NCI-H526 (cell line): Measurements from ENCODE around the gene POR.

ENCODE experiments used
- DNase-seq, 2 experiments: peaks; one replicate each; lab custom pipeline; 2025; lab: John Stamatoyannopoulos, UW

The POR gene

DNA sequence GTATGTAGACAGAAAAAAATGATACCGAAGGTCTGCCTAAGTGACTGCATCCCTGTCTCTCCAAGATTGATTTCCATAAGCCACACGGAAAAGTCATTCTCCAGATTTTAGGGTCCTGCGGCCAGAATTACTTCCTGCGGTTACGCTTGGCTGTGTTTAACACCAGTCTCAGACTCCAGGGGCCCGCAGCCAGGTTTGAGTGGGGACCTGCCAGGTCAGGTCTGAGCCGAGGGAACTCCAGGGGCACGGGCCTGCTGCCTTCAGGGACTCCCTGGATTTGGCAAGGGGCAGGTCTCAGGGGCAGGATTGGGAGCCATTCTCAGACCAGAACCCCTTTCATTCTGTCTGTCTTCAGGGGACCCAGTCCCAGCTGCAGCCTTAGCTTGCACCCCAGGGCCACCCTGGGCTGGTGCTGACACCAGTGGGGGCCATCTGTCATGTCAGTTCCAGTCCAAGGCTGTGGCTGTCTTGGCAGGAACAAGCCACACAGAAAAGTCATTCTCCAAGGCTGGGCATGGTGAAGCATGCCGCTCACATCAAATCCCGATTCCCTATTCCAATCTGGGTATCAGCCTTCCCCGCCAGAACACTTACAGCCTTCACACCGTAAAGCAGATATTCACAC, 40.5 kb downstream of the POR start:
- DNase-seq: no peak

DNA sequence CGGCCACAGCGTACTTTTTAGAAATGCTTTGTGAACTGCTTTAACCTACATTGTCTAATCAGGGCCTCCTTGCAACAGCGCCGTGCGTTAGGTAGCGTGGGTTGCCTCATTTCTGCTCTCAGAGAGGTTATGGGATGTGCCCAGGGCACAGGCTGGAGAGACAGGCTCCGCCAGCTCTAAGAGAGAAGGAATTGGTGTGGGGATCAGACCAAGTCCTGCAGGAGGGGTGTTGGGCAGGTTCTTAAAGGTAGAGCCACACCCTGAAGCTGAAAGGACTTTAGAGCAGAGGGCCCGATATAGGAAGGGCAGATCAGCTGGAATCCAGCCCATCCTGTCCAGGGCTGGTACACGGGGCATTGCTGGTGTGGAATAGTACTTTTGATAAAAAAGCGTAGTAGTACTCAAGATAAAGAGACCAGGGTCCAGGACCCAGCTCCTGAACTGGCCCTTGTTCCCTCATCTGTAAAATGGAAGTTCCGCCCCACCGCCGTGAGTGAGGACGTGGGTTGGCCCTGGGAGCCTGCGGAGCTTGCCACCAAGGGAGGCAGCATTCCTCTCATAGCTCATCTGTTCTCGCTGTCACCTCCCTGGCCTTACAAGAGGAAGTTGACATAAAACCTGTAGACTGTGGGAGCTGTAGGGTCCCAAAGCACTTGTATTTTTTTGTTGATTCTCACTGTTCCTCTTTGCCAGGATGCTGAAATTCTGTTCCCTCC, 42.2 kb downstream of the POR start:
- no peak for DNase-seq

DNA sequence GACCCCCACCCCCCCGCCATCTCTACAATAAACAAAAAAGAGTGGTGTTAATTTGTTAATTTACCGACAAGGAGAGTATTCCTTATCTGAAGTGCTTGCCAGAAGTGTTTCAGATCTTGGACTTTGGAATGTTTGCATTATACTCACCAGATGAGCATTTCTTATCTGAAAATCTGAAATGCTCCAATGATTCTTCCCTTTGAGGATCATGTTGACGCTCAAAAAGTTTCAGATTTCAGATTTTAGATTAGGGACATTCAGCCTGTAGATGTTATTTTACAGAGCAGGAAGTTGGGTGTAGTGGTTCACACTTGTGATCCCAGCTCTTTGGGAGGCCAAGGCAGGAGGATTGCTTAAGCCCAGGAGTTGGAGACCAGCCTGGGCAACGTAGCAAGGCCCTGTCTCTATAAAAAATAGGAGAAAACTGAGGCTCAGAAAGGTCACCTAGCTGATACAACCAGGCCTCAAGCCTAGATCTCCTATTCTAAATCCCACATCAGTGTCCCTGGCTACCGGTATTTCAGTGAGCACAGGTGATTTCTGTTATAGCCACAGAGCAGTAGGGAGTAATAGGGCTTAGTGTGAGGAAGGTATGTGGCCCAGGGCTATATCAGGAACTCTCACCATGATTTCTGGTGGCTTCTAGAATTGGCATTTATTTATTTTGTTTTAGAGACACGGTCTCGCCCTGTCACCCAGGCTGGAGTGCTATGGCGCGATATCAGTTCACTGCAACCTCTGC, 44.0 kb downstream of the POR start:
- peak; percentile 21 for DNase-seq

DNA sequence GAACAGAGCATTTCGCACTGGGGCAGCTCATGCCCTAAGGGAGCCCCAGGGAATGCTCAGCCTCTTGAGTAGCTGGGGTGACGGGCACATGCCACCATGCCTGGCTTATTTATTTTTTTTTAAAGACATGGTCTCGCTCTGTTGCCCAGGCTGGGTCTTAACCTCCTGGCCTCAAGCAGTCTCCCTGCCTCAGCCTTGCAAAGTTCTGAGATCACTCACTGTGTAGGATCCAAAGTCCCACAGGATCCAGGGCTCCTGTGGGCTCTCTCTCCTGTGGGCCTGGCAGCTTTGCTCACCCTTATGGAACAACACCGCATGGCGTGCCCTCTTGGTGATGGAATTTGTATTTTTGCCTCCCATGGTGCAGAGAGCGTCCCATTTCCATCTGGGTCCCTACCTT, 45.4 kb downstream of the POR start:
- DNase-seq: no peak

DNA sequence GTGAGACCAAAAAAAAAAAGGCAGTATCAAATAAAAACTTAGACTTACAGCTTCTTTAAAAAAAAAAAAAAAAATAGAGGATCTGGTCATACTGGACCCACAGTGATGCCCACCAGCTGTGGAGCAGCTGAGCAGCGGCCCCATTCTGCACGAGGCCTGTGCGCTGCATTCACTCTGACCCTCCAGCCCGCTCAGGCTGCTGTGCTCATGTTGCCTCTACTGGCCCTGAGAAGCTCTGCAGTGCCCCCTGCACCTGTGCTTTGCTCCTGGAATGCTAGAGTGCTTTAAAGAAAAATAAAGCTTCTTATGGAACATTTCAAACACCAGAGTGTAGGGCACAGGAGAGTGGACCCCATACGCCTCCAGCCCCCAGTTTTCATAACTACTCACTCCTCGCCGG, 46.3 kb downstream of the POR start:
- DNase-seq: no peak

DNA sequence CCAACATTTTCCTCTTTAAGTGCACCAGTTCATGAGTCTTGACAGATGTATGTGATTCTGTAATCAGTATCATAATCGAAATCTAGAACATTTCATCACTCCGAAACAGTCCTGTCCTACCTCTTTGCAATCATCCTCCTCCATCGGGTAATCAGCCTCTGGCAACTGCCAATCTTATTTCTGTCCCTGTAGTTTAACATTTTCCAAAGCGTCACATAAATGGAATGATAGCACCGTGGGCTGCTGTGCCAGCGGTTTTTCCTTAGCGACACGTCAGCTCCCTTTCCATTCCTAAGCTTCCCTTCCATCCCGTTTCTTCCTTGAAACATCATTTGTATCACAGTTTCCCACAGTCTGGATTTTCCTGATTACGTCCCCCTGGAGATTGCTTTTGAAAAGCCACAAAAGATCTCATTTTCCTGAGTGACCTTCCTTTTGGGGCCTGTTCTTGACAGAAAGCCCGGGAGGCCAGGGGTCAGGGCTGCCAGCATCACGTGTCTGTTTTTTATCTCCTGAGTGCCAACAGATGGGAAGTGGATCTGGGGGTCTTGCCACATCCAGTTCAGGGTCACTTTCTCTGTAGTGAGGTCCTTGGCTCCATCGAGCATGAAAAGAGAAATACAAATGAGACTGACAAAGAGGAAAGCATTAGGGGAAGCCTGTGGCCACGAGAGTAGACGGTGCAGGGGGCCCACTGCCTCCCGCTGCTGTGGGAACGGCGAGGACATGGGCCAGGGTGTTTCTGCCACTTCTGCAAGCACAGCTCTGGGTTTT, 47.8 kb downstream of the POR start:
- no peak for DNase-seq

DNA sequence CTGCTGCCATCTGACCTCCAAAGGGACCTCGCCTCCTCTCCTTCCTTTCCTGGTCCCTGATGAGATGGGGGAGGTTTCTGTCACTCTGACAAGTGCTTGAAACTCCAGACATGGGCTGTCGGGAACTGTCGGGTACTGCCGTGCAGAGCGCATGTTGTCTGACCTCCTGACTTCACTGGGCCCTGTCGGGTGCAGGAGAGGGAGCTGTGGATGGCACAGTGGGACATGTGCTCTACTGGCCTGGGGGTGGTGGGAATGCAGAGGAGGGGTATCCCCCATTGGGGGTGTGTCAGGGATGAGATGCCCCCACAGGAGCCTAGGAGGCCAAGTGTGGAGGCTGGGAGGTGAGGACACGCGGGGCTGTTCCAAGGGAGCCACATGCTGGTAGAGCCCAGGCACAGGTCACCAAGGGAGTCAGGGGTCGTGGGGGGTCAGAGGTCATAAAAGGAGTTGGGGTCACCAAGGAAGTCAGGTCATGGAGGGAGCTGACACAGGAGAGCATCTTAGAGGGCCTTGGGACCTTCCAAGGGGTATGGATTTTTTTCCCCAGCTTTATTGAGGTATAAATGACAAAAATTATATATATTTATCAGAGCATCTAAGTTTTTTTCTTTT, 48.5 kb downstream of the POR start:
- DNase-seq: no peak

DNA sequence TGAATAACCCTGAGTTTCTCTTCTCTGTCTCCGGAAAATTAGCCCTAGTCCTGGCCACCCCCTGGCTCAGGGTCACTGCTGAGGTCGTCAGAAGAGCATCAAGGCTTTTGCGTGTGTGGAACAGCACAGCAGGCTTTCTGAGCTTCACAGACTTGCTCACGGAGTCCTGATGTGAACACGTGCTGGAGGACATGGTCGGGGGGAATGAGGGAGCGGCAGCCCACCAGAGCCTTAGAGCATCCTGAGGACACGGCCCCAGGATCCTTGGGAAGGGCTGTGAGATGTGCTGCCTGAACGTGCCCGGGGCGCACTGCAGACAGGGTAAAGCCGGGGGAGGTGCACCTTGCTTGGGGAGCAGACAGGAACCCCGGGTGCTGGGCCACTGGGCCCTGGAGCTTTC, 50.7 kb downstream of the POR start:
- DNase-seq: no peak

DNA sequence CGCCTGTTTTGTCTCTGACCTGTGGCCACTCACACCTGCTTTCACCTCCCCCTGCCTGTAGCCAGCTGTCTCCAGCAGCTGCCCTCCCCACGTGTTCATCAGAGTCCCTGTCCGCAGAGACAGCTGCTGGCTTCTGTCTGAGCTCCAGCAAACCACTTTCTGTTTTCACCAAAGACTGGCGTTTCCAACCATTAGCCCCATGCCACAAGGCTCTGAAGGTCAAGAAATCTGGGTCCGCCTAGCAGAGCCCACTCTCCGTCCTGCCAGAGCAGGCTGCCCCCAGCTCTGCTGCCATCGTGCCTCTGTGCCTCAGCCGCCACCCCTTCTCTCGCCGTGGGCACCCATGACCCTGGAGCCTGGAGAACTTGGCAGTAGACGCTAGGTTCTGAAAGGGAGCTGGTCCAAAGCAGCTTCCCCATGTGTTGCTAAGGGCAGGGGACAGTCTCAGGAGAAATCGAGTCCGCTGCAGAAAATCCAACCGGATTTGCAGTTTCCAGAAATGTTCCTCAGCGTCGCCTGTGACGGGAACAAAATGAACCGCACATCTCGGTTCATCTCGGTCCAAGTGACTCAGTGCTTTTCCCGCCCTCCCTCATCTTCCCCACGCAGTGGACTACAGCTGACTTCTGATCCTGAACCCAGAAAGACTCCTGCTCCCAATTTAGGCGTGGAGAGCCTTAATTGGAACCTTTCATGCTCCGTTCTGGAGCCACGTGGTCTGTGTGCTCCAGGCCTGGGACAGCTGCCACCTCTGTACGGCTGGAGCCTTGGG, 51.4 kb downstream of the POR start:
- DNase-seq: peak in 1 of 2 experiments; percentile 35

DNA sequence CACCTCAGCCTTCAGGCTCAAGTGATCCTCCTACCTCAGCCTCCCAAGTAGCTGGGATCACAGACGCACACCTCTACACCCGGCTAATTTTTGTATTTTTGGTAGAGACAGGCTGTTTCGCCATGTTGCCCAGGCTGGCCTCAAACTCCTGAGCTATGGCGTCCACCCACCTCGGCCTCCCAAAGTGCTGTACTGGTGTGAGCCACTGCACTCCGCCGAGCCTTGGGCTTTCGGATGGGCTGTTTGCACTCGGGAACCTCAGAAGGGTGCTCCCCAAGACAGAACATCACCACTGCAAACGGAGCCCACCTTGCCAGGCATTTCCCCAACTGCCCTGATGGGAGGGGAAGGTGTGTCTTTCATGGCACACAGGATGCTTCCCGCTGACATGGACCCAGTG, 52.1 kb downstream of the POR start:
- DNase-seq: no peak

DNA sequence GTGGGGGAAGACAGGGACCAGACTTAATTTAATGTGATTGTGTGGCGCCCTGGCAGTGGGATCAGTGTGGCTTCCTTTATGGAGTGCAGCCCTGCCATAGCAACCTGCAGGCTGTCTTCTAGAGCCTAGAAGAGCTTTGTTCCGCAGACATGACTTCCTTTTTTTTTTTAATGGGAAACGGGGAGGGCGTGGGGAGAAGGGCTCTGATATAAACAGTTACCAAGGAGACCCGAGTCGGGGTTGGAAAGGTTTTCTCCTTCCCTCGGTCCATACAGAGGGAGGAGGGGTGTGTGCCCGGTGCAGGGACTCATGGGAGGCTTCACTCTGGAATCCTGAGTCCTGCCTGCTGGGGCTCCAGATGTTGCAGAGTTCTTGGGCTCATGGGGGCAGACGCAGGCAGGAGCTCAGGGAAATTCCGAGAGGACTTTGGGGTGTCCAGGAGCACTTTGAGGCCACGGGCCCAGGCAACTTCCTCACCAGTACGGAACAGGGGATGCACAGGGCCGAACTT, 52.6 kb downstream of the POR start:
- DNase-seq: peak in 1 of 2 experiments; percentile 32

DNA sequence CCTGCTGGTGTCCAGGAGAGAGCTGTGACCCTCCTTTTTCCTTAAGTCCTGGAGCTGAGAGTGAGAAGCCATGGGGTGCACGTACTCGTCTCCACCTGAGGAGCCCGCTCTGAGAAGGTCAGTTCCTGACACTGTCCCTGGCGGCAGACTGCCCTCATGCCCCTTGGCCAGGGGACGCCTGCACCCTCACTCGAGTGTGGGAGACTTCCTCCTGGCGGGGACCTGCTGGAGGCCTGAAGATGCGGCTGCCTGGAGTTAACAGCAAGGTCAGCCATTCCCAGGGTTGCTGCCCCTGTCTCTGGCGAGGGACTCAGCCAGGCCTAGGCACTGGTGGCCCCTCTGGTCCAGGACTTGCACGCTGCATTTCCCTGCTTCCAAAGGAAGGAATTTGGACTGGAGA, 53.1 kb downstream of the POR start:
- DNase-seq: no peak

DNA sequence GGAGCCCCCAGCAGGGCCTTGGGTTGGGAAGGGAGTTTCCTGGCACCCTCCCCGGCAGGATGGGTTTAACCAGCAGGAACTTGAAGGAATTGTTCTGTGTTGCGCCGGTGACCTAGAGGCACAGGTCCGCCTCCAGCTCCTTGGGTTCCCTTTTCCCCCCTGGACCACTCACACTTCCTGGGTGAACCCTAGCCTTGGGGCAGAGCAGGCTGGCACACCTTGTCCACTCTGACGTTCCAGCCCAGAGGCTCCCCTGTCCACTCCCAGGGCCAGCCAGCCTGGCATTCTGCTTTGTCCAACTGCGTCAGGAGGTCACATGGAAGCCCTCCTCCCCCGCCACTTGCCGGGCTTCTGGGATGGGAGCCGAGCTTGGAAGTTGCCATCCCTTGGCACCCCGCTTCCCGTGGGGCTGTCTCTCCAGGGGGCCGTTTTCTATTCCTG, 53.6 kb downstream of the POR start:
- DNase-seq: no peak

DNA sequence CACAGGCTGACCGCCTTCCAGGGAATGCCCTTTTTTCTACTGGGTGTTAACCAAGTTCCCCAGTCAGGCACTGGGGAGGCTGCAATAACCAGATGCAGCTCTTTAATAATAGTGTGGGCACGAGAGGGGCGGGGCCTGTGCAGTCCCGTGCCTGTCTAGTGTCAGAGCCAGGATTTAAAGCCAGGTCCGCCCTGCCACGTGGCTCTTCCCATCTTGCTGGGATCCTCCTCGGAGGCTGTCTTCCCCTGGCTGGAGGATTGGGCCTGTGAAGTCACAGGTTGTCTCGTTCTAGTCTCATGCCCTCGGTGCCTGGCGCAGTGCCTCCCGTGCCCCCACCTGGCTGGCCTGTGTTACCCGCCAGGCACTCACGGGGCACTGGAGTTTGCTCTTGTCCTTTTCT, 54.2 kb downstream of the POR start:
- no peak for DNase-seq

DNA sequence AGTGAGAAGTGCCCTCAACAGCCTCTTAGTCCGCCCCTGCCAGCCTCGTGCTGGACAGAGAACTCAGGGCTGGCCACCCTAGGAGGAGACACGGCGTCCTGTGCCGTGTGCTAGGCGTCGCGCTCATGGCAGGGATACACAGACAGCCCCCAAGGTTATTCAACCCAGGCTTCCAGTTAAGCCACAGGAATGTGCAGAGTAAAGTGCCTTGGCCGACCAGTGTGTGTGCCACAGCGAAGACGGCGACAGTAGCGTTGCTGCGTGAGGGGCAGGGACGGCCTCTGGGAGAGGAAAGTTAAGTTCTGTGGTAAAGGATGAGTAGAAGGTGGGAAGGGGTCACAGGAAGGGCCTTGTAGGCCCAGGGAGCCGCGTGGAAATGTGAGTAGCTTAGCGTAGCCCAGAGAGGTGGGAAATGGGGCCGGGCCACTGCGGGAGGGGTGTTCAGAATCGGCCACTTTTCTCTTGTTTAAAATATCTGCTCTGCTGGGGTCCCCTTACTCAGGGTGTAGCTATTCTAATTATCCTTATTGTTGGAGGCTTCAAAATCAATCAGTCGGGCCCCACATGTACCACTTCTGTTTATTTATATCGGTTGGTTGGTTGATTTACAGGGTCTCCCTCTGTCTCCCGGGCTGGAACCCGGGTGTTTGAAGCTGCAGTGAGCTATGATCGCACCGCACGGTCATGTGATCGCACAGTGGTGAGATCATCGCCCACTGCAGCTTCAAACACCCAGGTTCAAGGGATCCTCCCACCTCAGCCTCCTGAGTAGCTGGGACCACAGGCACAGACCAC, 54.9 kb downstream of the POR start:
- no peak for DNase-seq

DNA sequence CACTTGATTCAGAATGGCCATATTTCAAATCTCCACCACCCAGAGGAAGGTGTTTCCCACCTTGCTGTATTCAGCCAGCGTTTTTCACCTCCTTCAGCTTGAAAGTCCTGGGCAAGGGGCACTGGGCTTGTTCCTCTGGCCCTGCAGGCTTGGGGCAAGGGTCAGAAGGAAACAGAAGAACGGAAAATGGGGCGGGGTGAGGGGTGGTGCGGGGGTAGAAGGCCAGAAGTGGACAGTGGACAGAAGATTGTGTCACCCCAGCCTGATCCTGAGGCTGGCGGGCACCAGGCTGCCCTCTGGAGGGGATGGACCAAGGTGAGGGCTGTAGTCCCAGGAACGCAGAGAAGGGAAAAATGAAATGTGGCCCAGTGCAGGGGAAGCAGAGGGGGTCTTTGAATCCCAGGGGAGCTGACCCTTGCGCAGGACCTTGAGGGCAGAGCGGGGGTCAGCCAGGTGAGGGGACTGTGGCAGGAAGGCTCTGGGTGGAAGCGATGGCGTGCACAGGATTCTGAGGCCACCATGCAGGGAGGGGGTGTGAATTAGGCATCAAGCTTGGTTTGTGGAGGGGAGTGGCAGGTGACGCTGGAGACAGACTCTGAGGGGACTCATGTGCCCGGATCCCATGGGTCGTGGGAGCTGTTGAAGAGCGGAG, 56.5 kb downstream of the POR start:
- no peak for DNase-seq

DNA sequence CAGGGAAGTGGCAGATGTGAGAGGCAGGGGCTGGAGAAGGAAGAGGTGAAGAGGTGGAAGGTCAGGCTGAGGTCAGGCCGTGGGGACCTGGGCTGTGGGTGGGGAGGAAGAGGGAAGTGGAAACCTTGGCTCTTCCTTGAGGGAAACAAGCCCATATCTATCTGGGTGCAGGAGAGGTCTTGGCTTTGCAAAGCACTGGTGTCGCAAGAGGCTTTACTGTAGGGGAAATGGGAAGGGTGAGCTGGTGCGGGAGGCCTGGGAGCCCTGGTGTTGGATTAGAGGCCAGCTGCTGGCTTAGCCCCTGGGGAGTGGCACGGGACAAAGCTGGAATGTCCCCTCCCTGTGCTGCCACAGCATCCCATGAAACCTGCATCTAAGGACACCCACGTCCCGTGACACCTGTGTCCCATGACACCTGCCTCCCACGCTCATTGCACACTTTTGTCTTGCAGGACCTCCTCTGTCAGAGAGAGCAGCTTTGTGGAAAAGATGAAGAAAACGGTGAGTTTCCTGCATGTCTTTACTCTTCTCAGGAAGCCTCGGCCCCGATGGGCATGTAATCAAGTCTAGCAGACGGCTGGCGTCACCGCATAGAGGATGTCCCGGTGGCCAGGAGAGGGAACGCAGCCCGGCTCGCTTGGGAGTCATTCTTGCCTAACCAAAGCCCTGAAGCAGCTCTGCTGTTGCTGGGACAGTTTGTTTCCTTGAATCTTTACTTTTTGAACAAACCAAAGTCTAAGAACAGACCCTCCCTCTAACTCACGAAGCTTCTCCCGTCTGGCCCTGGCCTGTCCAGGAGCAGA, 57.2 kb downstream of the POR start:
- no peak for DNase-seq

DNA sequence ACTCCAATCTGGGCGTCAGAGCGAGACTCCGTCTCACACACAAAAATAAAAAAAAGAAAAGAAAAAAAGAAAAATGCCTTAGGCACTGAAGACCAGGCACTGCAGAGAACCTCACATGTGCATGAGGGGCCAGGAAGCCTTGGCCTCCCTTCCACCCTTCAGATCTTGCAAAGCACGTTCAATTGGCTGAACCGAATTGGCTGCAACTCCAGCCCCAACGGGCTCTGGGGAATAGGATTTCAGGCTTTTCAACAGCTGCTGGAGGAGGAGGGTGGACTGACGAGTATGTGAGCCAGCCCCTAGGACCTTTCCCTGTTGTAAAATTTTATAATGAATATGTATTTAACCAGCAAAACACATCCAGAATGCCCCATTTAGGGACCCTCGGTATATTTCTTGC, 62.8 kb downstream of the POR start:
- peak in 1 of 2 experiments; percentile 28 for DNase-seq
